ENCODE data around the gene LMLN.

GRCh38 chr3:197953881-197954280 is 6.1 kb upstream of the LMLN start:
- TF ChIP-seq CTCF (IDR thresholded peaks at IDR 0.05) (no peak), POLR2A (IDR thresholded peaks at IDR 0.05) (no peak), POLR2AphosphoS5 (IDR thresholded peaks at IDR 0.05) (no peak)

All from breast epithelium (tissue), 3 donors.